ENCODE data around the gene CDKN2C.

DNA sequence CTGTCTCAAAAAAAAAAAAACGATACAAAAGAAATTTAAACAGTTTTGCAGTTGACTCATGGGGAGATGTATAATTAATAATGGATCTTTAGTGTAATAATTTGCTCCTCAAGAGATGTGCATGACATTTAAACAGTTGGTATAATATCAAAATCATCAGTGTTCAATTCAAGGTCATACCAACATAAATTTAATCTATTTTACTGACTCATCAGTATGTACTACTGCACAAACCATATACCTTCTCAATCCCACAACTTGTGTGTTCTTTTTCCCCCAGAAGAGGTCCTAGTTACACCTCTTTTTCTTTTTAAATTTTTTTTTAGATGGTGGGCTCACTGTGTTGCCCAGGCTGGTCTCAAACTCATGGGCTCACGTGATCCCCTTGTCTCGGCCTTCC, 23.6 kb downstream of the CDKN2C start:
- TF ChIP-seq REST (IDR thresholded peaks at IDR 0.05; ENCODE audit: borderline replicate concordance): no peak
- TF ChIP-seq, protein P1, sequence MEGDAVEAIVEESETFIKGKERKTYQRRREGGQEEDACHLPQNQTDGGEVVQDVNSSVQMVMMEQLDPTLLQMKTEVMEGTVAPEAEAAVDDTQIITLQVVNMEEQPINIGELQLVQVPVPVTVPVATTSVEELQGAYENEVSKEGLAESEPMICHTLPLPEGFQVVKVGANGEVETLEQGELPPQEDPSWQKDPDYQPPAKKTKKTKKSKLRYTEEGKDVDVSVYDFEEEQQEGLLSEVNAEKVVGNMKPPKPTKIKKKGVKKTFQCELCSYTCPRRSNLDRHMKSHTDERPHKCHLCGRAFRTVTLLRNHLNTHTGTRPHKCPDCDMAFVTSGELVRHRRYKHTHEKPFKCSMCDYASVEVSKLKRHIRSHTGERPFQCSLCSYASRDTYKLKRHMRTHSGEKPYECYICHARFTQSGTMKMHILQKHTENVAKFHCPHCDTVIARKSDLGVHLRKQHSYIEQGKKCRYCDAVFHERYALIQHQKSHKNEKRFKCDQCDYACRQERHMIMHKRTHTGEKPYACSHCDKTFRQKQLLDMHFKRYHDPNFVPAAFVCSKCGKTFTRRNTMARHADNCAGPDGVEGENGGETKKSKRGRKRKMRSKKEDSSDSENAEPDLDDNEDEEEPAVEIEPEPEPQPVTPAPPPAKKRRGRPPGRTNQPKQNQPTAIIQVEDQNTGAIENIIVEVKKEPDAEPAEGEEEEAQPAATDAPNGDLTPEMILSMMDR (IDR thresholded peaks at IDR 0.05; ENCODE audit: poor library complexity, severe bottlenecking): no peak
